GM21360 (cell line): Measurements from ENCODE around the gene ILK.
A peak's percentile ranks its signal among the peaks of the same experiment; 100 is the strongest.

Source experiments
- ATAC-seq: cut with Tn5 transposase; IDR thresholded peaks from one replicate; pipeline ENCODE4 v1.9.1; 2021; ENCODE audit warnings: mild to moderate bottlenecking, moderate library complexity; ENCODE audit not compliant: unreplicated experiment

The ILK gene

GRCh38 chr11:6619004-6619745 lies 15.6 kb downstream of the ILK start, which contains the start of gene TPP1:
Gene TPP1 (minus strand): TSS chr11:6619422. CDS start chr11:6619400, 22 bp downstream.
- peak; percentile 99 for ATAC-seq

- ATAC-seq = no peak
Measured at GRCh38 chr11:6620636-6621035, 17.1 kb downstream of the ILK start.

GRCh38 chr11:6621711-6622211 lies 18.2 kb downstream of the ILK start:
- no peak for ATAC-seq

- no peak for ATAC-seq
Measured at GRCh38 chr11:6622261-6623171, 18.9 kb downstream of the ILK start.

- no peak for ATAC-seq
Measured at GRCh38 chr11:6623391-6624363, 20.1 kb downstream of the ILK start.

- ATAC-seq = no peak
Measured at GRCh38 chr11:6625156-6625831, 21.7 kb downstream of the ILK start.

GRCh38 chr11:6625832-6626420 lies 22.4 kb downstream of the ILK start:
- ATAC-seq = no peak

GRCh38 chr11:6626971-6627761 lies 23.6 kb downstream of the ILK start:
- ATAC-seq = no peak

- peak; percentile 51 for ATAC-seq
Measured at GRCh38 chr11:6627762-6628241, 24.2 kb downstream of the ILK start.

GRCh38 chr11:6628526-6628925 lies 25.0 kb downstream of the ILK start:
- ATAC-seq = no peak

- ATAC-seq = no peak
Measured at GRCh38 chr11:6629573-6629891, 26.0 kb downstream of the ILK start.

GRCh38 chr11:6629892-6630631 lies 26.5 kb downstream of the ILK start:
- ATAC-seq = no peak

GRCh38 chr11:6630632-6631291 lies 27.2 kb downstream of the ILK start:
- no peak for ATAC-seq

- ATAC-seq = no peak
Measured at GRCh38 chr11:6631361-6631890, 27.9 kb downstream of the ILK start.

- ATAC-seq = no peak
Measured at GRCh38 chr11:6632116-6633073, 28.8 kb downstream of the ILK start.
